ENCODE data around the gene LPIN1. TPM values are rescaled to one million over a fixed set of nuclear protein-coding genes. Genes with fewer than 3 reads are reported as not detected.

LPIN1 gene
- total and polyA plus RNA-seq, 2 of the 13 experiments (the other 11 are each of a cell fraction or from before 2014, with no cell fraction given): 9.7 to 19.4 TPM

- intact Hi-C loops (cut with micrococcal nuclease; ENCODE audit: unreplicated experiment) (no loop called here), in situ Hi-C loops (cut with HindIII; ENCODE audit: extremely low pct_ligation_motif_present, low pct_unique_long_range_greater_than_20kb) (no loop called here)
- 95% methylated on average over 10 of the region's 10 CpGs for WGBS (ENCODE audit: low lambda C conversion rate)
- Histone ChIP-seq H3K9ac (ENCODE audit: insufficient read depth, low read depth, low read length) (no peak overlapping the region), H3K4me2 (ENCODE audit: low read depth, low read length) (no peak overlapping the region), H3K27ac (ENCODE audit: extremely low read length, insufficient read depth, low read length) (no peak overlapping the region), H3K4me1 (ENCODE audit: insufficient read depth, low read length) (no peaks in the 10 kb centered on the region), H3K4me3 (replicated peaks in 1 of 3; ENCODE audit: insufficient read depth in 1 of 3, low read depth in 2 of 3, low read length in 3 of 3) (no peak overlapping the region), H3K79me2 (ENCODE audit: insufficient read depth, low read length) (no peaks in the 10 kb centered on the region), H3K27me3 (ENCODE audit: control insufficient read depth in 1 of 2, insufficient read depth in 2 of 2, low read length in 2 of 2) (no peaks in the 10 kb centered on the region), H4K20me1 (ENCODE audit: insufficient read depth, low read length) (no peaks in the 10 kb centered on the region), H3K9me3 (ENCODE audit: low read length) (no peaks in the 10 kb centered on the region), H2AFZ (ENCODE audit: low read length) (no peak overlapping the region), H3K36me3 (replicated peaks in 1 of 2; ENCODE audit: control insufficient read depth in 1 of 2, insufficient read depth in 2 of 2, low read length in 2 of 2) (peaks cover 4 to 45% of the 10 kb centered on the region in 2 experiments; a peak in 3 of 5 replicates)
- no peak for ATAC-seq
- FAIRE-seq: no peak
- no TSS peak for BruUV-seq (replicated peaks)
- ChIA-PET POLR2A (no interaction called here), CTCF (ENCODE audit: low intra/inter-chr PET ratio, low total read pairs) (no interaction called here)
- no peak for TF ChIP-seq ZNF574 (CRISPR knock-in tag; IDR thresholded peaks at IDR 0.05)
- TF ChIP-seq ZUFSP (CRISPR knock-in tag; IDR thresholded peaks at IDR 0.05; ENCODE audit: borderline replicate concordance): no peak
- TF ChIP-seq MTA3 (CRISPR knock-in tag; IDR thresholded peaks at IDR 0.05): no peak
- no peak for TF ChIP-seq ZBTB14 (CRISPR knock-in tag; IDR thresholded peaks at IDR 0.05)
- TF ChIP-seq TCF7L2 (IDR thresholded peaks at IDR 0.05; ENCODE audit: low read depth, low read length): no peak
- no peak for TF ChIP-seq ATF7-NPFF (CRISPR knock-in tag; IDR thresholded peaks at IDR 0.05; ENCODE audit: low read depth)
- no peak for TF ChIP-seq SNAPC5 (CRISPR knock-in tag; IDR thresholded peaks at IDR 0.05; ENCODE audit: borderline replicate concordance)
- no peak for TF ChIP-seq ZNF766 (CRISPR knock-in tag; IDR thresholded peaks at IDR 0.05; ENCODE audit: borderline replicate concordance)
- no peak for TF ChIP-seq RBM22 (optimal IDR thresholded peaks at IDR 0.05; ENCODE audit: low read length)
- TF ChIP-seq HNF1B (CRISPR knock-in tag; IDR thresholded peaks at IDR 0.05): no peak
- TF ChIP-seq SKI (IDR thresholded peaks at IDR 0.05; ENCODE audit: partially characterized antibody): no peak
- no peak for TF ChIP-seq CREM (IDR thresholded peaks at IDR 0.05)
- TF ChIP-seq CREM (CRISPR knock-in tag; IDR thresholded peaks at IDR 0.05): no peak
- no peak for DNase-seq (ENCODE audit: low spot score)
These were observed 26.7 kb downstream of the LPIN1 start for GRCh38 chr2:11773111-11773510.
